ENCODE data around the gene GTPBP6.

Gene GTPBP6

GRCh38 chrX:295136-295535 lies 23.5 kb downstream of the GTPBP6 start:
- no peaks in the 10 kb centered on the region for H3K27me3 ChIP-seq
- no peaks in the 10 kb centered on the region for H3K9me3 ChIP-seq
- no peak overlapping the region for H3K4me3 ChIP-seq (ENCODE audit: low read depth in 1 of 2, low read length in 1 of 2)
- TF ChIP-seq CTCF (IDR thresholded peaks at IDR 0.05): no peak
- H3K36me3 ChIP-seq: peaks cover 53% of the 10 kb centered on the region
- no peaks in the 10 kb centered on the region for H3K4me1 ChIP-seq (ENCODE audit: control insufficient read depth in 1 of 2, insufficient read depth in 1 of 2, low read depth in 1 of 2, low read length in 1 of 2)
- H3K27ac ChIP-seq: no peak overlapping the region

DNA sequence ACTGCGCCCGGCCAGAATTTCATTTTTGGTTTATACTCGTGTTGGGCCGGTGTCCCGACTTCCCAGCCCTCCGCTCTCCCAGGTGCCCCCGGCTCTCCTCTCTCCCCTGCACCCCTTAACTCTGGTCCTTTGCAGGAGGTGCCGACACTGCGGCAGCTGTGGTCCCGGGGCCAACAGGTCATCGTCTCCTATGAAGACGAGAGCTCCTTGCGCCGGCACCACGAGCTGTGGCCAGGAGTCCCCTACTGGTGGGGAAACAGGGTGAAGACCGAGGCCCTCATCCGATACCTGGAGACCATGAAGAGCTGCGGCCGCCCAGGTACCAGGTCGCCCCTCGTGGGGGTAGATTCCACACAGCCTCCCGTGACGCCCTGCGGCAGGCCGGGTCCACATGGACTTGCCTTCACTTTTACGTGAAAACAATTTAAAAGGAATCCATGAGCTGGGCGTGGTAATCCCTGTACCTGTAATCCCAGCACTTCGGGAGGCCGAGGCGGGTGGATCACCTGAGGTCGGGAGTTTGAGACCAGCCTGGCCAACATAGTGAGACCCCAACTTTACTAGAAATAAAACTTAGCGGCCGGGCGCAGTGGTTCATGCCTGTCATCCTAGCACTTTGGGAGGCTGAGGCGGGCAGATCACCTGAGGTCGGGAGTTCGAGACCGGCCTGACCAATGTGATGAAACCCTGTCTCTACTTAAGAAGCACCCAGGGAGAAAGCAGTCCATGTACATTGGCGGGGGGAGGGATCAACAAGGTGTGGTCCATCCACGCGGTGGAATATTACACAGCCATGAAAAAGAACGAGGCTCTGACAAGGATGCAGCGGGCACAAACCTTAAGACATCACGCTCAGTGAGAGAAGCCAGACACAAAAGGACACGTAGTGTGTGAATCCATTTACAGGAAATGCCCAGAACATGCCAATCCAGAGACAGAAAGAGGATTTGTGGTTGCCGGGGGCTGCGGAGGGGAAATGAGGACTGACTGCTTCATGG lies 25.4 kb downstream of the GTPBP6 start:
- H3K4me1 ChIP-seq (ENCODE audit: control insufficient read depth in 1 of 2, insufficient read depth in 1 of 2, low read depth in 1 of 2, low read length in 1 of 2): no peaks in the 10 kb centered on the region
- TF ChIP-seq CTCF (IDR thresholded peaks at IDR 0.05): no peak
- H3K27me3 ChIP-seq: no peaks in the 10 kb centered on the region
- peaks cover 60% of the 10 kb centered on the region for H3K36me3 ChIP-seq
- no peak overlapping the region for H3K27ac ChIP-seq
- H3K4me3 ChIP-seq (ENCODE audit: low read depth in 1 of 2, low read length in 1 of 2): no peak overlapping the region
- no peaks in the 10 kb centered on the region for H3K9me3 ChIP-seq

- peaks cover 64% of the 10 kb centered on the region for H3K36me3 ChIP-seq
- no peaks in the 10 kb centered on the region for H3K4me1 ChIP-seq (ENCODE audit: control insufficient read depth in 1 of 2, insufficient read depth in 1 of 2, low read depth in 1 of 2, low read length in 1 of 2)
These were observed 27.1 kb downstream of the GTPBP6 start for GRCh38 chrX:291411-291901.

GRCh38 chrX:290476-291166 lies 28.0 kb downstream of the GTPBP6 start:
- peaks cover 60% of the 10 kb centered on the region for H3K36me3 ChIP-seq

More at GRCh38 chrX:291411-291901, 27.1 kb downstream of the GTPBP6 start:
- no peaks in the 10 kb centered on the region for H3K27me3 ChIP-seq
- H3K9me3 ChIP-seq: no peaks in the 10 kb centered on the region
- no peak for TF ChIP-seq CTCF (IDR thresholded peaks at IDR 0.05)
- no peak overlapping the region for H3K27ac ChIP-seq
- no peak overlapping the region for H3K4me3 ChIP-seq (ENCODE audit: low read depth in 1 of 2, low read length in 1 of 2)

More at GRCh38 chrX:290476-291166, 28.0 kb downstream of the GTPBP6 start:
- H3K27ac ChIP-seq: no peak overlapping the region
- no peaks in the 10 kb centered on the region for H3K4me1 ChIP-seq (ENCODE audit: control insufficient read depth in 1 of 2, insufficient read depth in 1 of 2, low read depth in 1 of 2, low read length in 1 of 2)
- no peaks in the 10 kb centered on the region for H3K27me3 ChIP-seq
- H3K9me3 ChIP-seq: no peaks in the 10 kb centered on the region
- TF ChIP-seq CTCF (IDR thresholded peaks at IDR 0.05): no peak
- no peak overlapping the region for H3K4me3 ChIP-seq (ENCODE audit: low read depth in 1 of 2, low read length in 1 of 2)

Measured in neutrophil (primary cell).